Measurements from ENCODE around the gene TMEM192. TPM values are rescaled to one million over a fixed set of nuclear protein-coding genes. Genes with fewer than 3 reads are reported as not detected.

The TMEM192 gene
- total and polyA plus RNA-seq, 2 donors (not counting 1 experiment from before 2014, with no cell fraction given) = 7.7 to 13.3 TPM

- Histone ChIP-seq H3K9me3 (ENCODE audit: control extremely low read depth in 1 of 3, control insufficient read depth in 2 of 3, insufficient read depth in 1 of 3, low read length in 2 of 3) (no peaks in the 10 kb centered on the region), H3K36me3 (replicated peaks in 1 of 2; ENCODE audit: control extremely low read depth in 1 of 2, control insufficient read depth in 1 of 2, extremely low read depth in 1 of 2, insufficient read depth in 2 of 2, low read length in 1 of 2) (peaks cover 5 to 44% of the 10 kb centered on the region in 2 experiments), H3K4me2 (replicated peaks; ENCODE audit: low read depth, low read length, poor library complexity, severe bottlenecking) (no peak overlapping the region), H3K9ac (ENCODE audit: low read length) (no peak overlapping the region), H3K4me3 (ENCODE audit: control extremely low read depth in 1 of 5, extremely low read depth in 1 of 5, insufficient read depth in 1 of 5, low read depth in 2 of 5, low read length in 4 of 5) (no peak overlapping the region), H3K4me1 (ENCODE audit: control insufficient read depth in 2 of 2, insufficient read depth in 2 of 2, low read length in 2 of 2) (no peaks in the 10 kb centered on the region), H3K27ac (ENCODE audit: low read length in 2 of 2) (no peak overlapping the region), H3K27me3 (replicated peaks in 1 of 4; ENCODE audit: control extremely low read depth in 1 of 4, control insufficient read depth in 3 of 4, insufficient read depth in 4 of 4, low read length in 3 of 4) (no peaks in the 10 kb centered on the region), H4K20me1 (ENCODE audit: control insufficient read depth, insufficient read depth, low read length, poor library complexity, severe bottlenecking) (no peaks in the 10 kb centered on the region), H3K79me2 (ENCODE audit: control insufficient read depth, insufficient read depth, low read length) (peaks cover 3% of the 10 kb centered on the region), H2AFZ (ENCODE audit: insufficient read depth, low read depth, low read length, poor library complexity, severe bottlenecking) (no peak overlapping the region)
- H3K9me3 Mint-ChIP-seq (ENCODE audit: insufficient read depth) = no peaks in the 10 kb centered on the region
- intact Hi-C loops (cut with micrococcal nuclease) = loop anchor here (5.0 kb wide), 1 partner anchor 319 kb away; no protein-coding TSS in a partner anchor
- no peak for DNase-seq
- no peaks in the 10 kb centered on the region for H3K4me1 Mint-ChIP-seq
- no peaks in the 10 kb centered on the region for H3K27me3 Mint-ChIP-seq
- CTCF ChIA-PET = interaction anchor here (0.6 to 1.9 kb wide), 10 partner anchors 9 to 1550 kb away, joined by 3 to 10 read pairs (median 4); no protein-coding TSS in a partner anchor
- TF ChIP-seq CTCF (IDR thresholded peaks at IDR 0.05) (peak; percentile 50), EZH2 (IDR thresholded peaks at IDR 0.05; ENCODE audit: borderline replicate concordance, insufficient read depth, low read depth, low read length, poor library complexity, severe bottlenecking) (no peak)
- H3K27ac Mint-ChIP-seq = no peak overlapping the region
- no peak for ATAC-seq (ENCODE audit: low read depth)
- WGBS (ENCODE audit: insufficient coverage) = 90% methylated on average over 1 of the region's 2 CpGs
- POLR2A ChIA-PET = no interaction called here
- H3K4me3 Mint-ChIP-seq = no peak overlapping the region
Observed at GRCh38 chr4:165096776-165097175, 15.9 kb downstream of the TMEM192 start.

GRCh38 chr4:165095291-165095690 is 17.4 kb downstream of the TMEM192 start:
- Histone ChIP-seq H3K79me2 (ENCODE audit: control insufficient read depth, insufficient read depth, low read length) (no peaks in the 10 kb centered on the region), H4K20me1 (ENCODE audit: control insufficient read depth, insufficient read depth, low read length, poor library complexity, severe bottlenecking) (no peaks in the 10 kb centered on the region), H3K27ac (ENCODE audit: low read length in 2 of 2) (no peak overlapping the region), H3K9ac (ENCODE audit: low read length) (no peak overlapping the region), H3K4me3 (ENCODE audit: control extremely low read depth in 1 of 5, extremely low read depth in 1 of 5, insufficient read depth in 1 of 5, low read depth in 2 of 5, low read length in 4 of 5) (no peak overlapping the region), H3K27me3 (replicated peaks in 1 of 4; ENCODE audit: control extremely low read depth in 1 of 4, control insufficient read depth in 3 of 4, insufficient read depth in 4 of 4, low read length in 3 of 4) (no peaks in the 10 kb centered on the region), H3K9me3 (ENCODE audit: control extremely low read depth in 1 of 3, control insufficient read depth in 2 of 3, insufficient read depth in 1 of 3, low read length in 2 of 3) (no peaks in the 10 kb centered on the region), H2AFZ (ENCODE audit: insufficient read depth, low read depth, low read length, poor library complexity, severe bottlenecking) (no peak overlapping the region), H3K36me3 (replicated peaks in 1 of 2; ENCODE audit: control extremely low read depth in 1 of 2, control insufficient read depth in 1 of 2, extremely low read depth in 1 of 2, insufficient read depth in 2 of 2, low read length in 1 of 2) (peaks cover 4 to 39% of the 10 kb centered on the region in 2 experiments), H3K4me2 (replicated peaks; ENCODE audit: low read depth, low read length, poor library complexity, severe bottlenecking) (no peak overlapping the region), H3K4me1 (ENCODE audit: control insufficient read depth in 2 of 2, insufficient read depth in 2 of 2, low read length in 2 of 2) (no peaks in the 10 kb centered on the region)
- no peak for TF ChIP-seq CTCF (IDR thresholded peaks at IDR 0.05)
- TF ChIP-seq EZH2 (IDR thresholded peaks at IDR 0.05; ENCODE audit: borderline replicate concordance, insufficient read depth, low read depth, low read length, poor library complexity, severe bottlenecking) = no peak
- intact Hi-C loops (cut with micrococcal nuclease) = loop anchor here (5.0 kb wide), 1 partner anchor 318 kb away; no protein-coding TSS in a partner anchor
- ATAC-seq (ENCODE audit: low read depth) (no peak), DNase-seq (no peak)
- Mint-ChIP-seq H3K4me3 (no peak overlapping the region), H3K9me3 (ENCODE audit: insufficient read depth) (no peaks in the 10 kb centered on the region), H3K27me3 (no peaks in the 10 kb centered on the region), H3K4me1 (no peaks in the 10 kb centered on the region), H3K27ac (no peak overlapping the region)
- CTCF ChIA-PET = no interaction called here
- 100% methylated on average over 1 of the region's 1 CpG for WGBS (ENCODE audit: insufficient coverage)
- POLR2A ChIA-PET = no interaction called here
